ENCODE results near the gene SLC43A3.
"Not testable (repeated sequence)": the region's sequence is repeated elsewhere in the genome, so short reads cannot be mapped to it uniquely, and the experiment has no call there.

The SLC43A3 gene

DNA sequence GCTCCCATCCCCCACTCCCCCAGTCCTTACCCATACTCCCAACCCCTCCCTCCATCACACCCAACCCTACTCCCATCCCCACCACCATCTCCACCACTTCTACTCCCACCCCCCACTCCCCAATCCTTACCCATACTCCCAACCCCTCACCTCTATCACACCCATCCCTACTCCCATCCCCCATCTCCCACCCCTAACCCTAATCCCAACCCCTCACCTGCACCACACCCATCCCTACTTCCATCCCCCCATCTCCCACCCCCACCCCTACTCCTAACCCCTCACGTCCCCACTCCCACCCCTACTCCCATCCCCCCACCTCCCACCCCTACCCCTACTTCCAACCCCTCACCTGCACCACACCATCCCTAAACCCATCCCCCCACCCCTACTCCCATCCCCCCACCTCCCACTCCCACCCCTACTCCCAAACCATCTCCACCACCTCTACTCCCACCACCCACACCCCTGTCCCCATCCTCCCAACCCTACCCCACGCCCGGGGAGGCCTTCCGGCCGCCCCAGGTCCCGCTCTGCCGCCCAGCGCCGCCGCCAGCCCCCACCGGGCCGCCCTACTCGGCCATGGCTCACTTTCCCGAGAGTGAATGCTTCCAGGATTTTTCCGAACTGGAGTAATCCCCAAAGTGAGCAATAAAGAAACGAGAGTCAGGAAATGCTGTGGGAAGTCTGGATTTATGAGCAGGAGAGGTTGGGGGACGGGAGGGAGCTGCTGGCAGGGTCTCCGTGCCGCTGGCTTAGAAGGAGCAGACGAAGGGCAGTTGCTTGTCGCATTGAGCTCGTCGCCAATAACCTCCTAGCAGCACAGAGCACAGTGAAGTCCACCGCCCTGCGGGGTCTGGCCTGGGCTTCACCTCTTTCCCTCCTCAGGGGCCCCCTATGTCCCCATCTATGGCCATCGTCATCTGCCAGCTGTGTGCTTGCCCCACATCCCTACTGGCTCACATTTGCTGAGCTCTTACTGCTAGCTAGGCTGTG, 50.5 kb downstream of the SLC43A3 start:
- FAIRE-seq, result no peak

DNA sequence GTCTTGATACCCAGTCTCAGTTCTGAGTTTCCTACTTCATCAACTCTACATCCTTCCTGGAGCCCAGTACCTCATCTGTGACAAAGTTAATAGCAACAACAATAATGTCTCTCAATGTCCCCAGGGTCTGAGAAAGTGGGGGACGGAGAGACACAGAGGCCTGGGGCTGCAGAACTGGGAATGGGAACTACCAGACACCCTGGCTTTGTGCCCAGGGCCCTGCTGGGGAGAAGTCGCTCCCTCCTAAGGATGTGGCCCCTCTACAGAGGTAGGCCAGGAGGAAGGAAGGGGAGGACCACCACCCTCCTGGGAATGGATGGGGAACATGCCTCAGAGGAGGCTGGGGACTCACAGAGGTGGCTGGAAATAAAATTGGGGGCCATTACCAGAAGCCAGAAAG, 51.4 kb downstream of the SLC43A3 start:
- FAIRE-seq, result no peak

- FAIRE-seq, result no peak
Measured at GRCh38 chr11:57374966-57375365, 52.0 kb downstream of the SLC43A3 start.

- no peak for FAIRE-seq
Measured at GRCh38 chr11:57373146-57373545, 53.8 kb downstream of the SLC43A3 start.

- FAIRE-seq, result no peak
Measured at GRCh38 chr11:57370941-57371340, 56.0 kb downstream of the SLC43A3 start.

GRCh38 chr11:57370251-57370650, 56.7 kb downstream of the SLC43A3 start:
- no peak for FAIRE-seq

GRCh38 chr11:57368845-57369232, 58.1 kb downstream of the SLC43A3 start:
- FAIRE-seq, result no peak

- FAIRE-seq, result no peak
Measured at GRCh38 chr11:57368106-57368844, 58.6 kb downstream of the SLC43A3 start.

- no peak for FAIRE-seq
Measured at GRCh38 chr11:57364851-57365660, 61.9 kb downstream of the SLC43A3 start.

GRCh38 chr11:57363131-57364080, 63.5 kb downstream of the SLC43A3 start:
- FAIRE-seq, result no peak

DNA sequence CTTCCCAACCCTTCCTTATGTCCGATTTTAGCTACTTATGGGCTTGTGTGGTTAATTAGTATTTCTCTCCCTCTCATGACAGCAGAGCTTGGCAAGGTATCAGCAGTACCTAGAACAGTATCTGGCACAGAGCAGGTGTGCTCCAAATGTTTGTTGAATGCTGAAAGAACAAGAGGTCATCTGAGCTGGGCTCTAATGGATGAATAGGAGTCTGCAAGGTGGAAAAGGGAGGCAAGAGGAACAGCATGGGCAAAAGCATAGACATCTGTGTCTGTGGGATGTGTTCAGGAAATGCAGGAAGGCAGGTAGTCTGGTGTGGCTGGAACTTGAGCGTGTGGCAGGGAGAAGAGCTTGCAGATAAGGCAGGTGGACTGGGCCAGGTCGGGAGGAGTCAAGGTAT, 65.0 kb downstream of the SLC43A3 start:
- FAIRE-seq, result no peak

DNA sequence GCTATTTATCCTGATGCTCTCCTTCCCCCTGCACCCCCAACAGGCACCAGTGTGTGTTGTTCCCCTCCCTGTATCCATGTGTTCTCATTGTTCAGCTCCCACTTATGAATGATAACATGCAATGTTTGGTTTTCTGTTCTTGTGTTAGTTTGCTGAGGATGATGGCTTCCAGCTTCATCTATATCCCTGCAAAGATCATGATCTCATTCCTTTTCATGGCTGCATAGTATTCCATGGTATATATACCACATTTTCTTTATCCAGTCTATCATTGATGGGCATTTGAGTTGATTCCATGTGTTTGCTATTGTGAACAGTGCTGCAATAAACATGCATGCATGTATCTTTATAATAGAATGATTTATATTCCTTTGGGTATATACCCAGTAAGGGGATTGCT, 65.5 kb downstream of the SLC43A3 start:
- FAIRE-seq, result not testable (repeated sequence)

DNA sequence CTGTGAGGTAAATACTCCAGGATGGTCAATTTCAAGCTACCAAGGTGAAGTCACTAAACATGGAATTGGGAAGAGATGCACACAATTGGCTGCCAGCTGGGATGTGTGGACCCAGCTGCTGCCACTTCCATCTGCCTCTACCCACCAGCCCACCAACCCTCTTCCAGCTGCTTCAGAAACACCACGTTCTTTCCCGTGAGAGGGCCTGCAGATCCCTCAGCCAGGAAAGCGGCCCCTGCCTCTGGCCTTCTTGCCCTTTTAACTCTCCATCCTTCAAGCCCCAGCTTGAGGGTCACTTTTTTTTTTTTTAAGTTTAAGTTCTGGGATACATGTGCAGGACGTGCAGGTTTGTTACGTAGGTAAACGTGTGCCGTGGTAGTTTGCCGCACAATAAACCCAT, 65.9 kb downstream of the SLC43A3 start:
- no peak for FAIRE-seq

GRCh38 chr11:57359896-57360690, 66.8 kb downstream of the SLC43A3 start:
- no peak for FAIRE-seq

- no peak for FAIRE-seq
Measured at GRCh38 chr11:57359396-57359795, 67.5 kb downstream of the SLC43A3 start.

DNA sequence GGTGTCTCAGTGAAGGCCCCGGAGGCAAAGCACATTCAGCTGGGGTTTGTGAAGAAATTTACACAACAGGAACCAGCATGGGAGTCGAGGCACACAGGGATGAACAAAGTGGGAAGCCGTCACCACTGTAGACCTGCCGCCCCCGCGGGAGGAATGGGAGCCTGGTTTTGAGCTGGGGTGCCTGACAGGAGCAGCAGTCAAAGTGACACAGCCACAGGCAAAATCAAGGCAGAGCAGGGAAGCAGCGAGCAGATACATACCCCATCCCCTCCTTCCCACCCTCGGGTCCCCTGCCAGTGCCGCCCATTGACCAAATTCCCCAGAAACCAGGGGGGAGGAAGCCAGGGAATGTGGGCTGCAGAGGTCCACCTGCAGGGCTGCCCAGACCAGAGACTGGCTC, 67.9 kb downstream of the SLC43A3 start:
- no peak for FAIRE-seq

DNA sequence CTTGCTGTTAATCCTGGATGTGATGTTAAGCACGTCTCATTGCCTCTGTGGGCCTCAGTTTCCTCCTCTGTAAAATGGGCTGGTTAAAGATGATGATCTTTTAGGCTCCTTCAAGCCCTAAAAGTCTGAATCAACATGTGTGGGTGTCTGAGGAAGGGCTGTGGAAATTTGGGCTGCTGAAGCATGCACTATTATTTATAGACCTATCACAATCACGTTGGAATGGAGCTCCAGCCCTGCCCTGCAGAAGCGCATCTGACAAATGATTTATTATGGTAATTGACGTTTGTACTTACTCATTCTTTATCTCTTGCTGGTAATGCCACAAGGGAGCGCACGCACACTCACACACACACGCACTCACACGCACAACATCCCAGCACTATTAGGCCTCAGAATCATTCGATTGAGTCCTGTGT, 68.4 kb downstream of the SLC43A3 start:
- FAIRE-seq, result no peak

GRCh38 chr11:57357856-57358255, 69.1 kb downstream of the SLC43A3 start:
- no peak for FAIRE-seq

GRCh38 chr11:57357310-57357709, 69.6 kb downstream of the SLC43A3 start:
- FAIRE-seq, result no peak

All from TTC549 (cell line).